H1 (cell line): ENCODE measurements around the gene FLT1. TPM values are rescaled to one million over a fixed set of nuclear protein-coding genes. Genes with fewer than 3 reads are reported as not detected.
A peak's percentile ranks its signal among the peaks of the same experiment; 100 is the strongest.

Source experiments
- CTCF ChIA-PET: fragments of 300-600 bp; sonication (Branson Sonifier 250); formaldehyde crosslinking; loops from one replicate; lab custom pipeline; 2021; ENCODE audit not compliant: partially characterized antibody; lab: Charles Lee
- POLR2A ChIA-PET: fragments of 300-600 bp; sonication (Branson Sonifier 250); formaldehyde crosslinking; loops from one replicate; lab custom pipeline; 2021; ENCODE audit warnings: inconsistent platforms; ENCODE audit not compliant: partially characterized antibody; lab: Charles Lee
- DNase-seq, 2 experiments: peaks; one replicate each; pipeline versions ENCODE4 v3.0.0 to v3.0.0-alpha.2; 2010 to 2022; ENCODE audit warnings: low spot score in 2 of 2, low read depth in 1 of 2, mixed read lengths in 1 of 2
- FAIRE-seq: peaks from 2 replicates; lab custom pipeline; 2011; peaks lifted over from hg19 to GRCh38; lab: Jason Lieb, UNC
- H2AFZ ChIP-seq: 2 replicates; pipeline ENCODE4 v1.8.1; 2012; ENCODE audit warnings: low read length, inconsistent platforms
- H2AK5ac ChIP-seq: 2 replicates; pipeline ENCODE4 v1.6.1; 2013; ENCODE audit warnings: low read depth, low read length
- H2BK120ac ChIP-seq: replicated peaks from 2 replicates; pipeline ENCODE3; 2013; ENCODE audit warnings: low read depth, low read length, inconsistent platforms
- H2BK12ac ChIP-seq: 2 replicates; pipeline ENCODE4 v1.6.1; 2013; ENCODE audit warnings: low read depth, low read length
- H2BK15ac ChIP-seq: 2 replicates; pipeline ENCODE4 v1.6.1; 2013; ENCODE audit warnings: low read length
- H2BK20ac ChIP-seq: 2 replicates; pipeline ENCODE4 v1.6.1; 2013; ENCODE audit warnings: low read length
- H2BK5ac ChIP-seq: 2 replicates; pipeline ENCODE4 v1.6.1; 2013; ENCODE audit warnings: low read depth, low read length
- H3K14ac ChIP-seq: 2 replicates; pipeline ENCODE4 v1.6.1; 2013; ENCODE audit warnings: inconsistent platforms; ENCODE audit not compliant: insufficient read length
- H3K18ac ChIP-seq: 2 replicates; pipeline ENCODE4 v1.6.1; 2013; ENCODE audit warnings: low read length; ENCODE audit errors: extremely low read depth
- H3K23ac ChIP-seq: 2 replicates; pipeline ENCODE4 v1.6.1; 2013; ENCODE audit warnings: inconsistent platforms; ENCODE audit not compliant: insufficient read length
- H3K23me2 ChIP-seq: 2 replicates; pipeline ENCODE4 v1.6.1; 2013; ENCODE audit warnings: low read depth, low read length
- H3K27ac ChIP-seq: 2 replicates; pipeline ENCODE4 v1.6.1; 2011; ENCODE audit warnings: low read depth, low read length, inconsistent platforms
- H3K27me3 ChIP-seq, 4 experiments: replicated peaks in 1 of 4; 1 replicate in 1 of 4; 2 replicates in 3 of 4; pipeline versions ENCODE4 v1.6.1 to v1.8.1; 2011 to 2013; ENCODE audit warnings: low read length in 3 of 4, mild to moderate bottlenecking in 3 of 4, inconsistent platforms in 2 of 4, mixed read lengths in 2 of 4, moderate library complexity in 1 of 4; ENCODE audit not compliant: control insufficient read depth in 3 of 4, insufficient read depth in 3 of 4; ENCODE audit errors: extremely low read depth in 1 of 4
- H3K36me3 ChIP-seq, 4 experiments: 2 replicates each; pipeline versions ENCODE4 v1.6.1 to v1.8.1; 2011 to 2013; ENCODE audit warnings: mild to moderate bottlenecking in 4 of 4, low read length in 3 of 4, moderate library complexity in 2 of 4, control low read depth in 1 of 4, inconsistent platforms in 1 of 4; ENCODE audit not compliant: insufficient read depth in 4 of 4, control insufficient read depth in 2 of 4
- H3K4ac ChIP-seq: replicated peaks from 2 replicates; pipeline ENCODE3; 2013; ENCODE audit warnings: low read length, low read depth, mixed read lengths, inconsistent platforms; ENCODE audit not compliant: insufficient read length
- H3K4me1 ChIP-seq, 4 experiments: replicated peaks in 1 of 4; 1 replicate in 1 of 4; 2 replicates in 3 of 4; pipeline versions ENCODE4 v1.6.1 to v1.8.1; 2011 to 2013; ENCODE audit warnings: low read length in 3 of 4, inconsistent platforms in 2 of 4, mixed read lengths in 1 of 4; ENCODE audit not compliant: insufficient read depth in 4 of 4, control insufficient read depth in 3 of 4
- H3K4me2 ChIP-seq, 2 experiments: 2 replicates each; pipeline versions ENCODE4 v1.6.1 to v1.8.1; 2011 to 2013; ENCODE audit warnings: low read depth in 2 of 2, low read length in 2 of 2, control low read depth in 1 of 2, inconsistent platforms in 1 of 2, mild to moderate bottlenecking in 1 of 2; ENCODE audit not compliant: insufficient read depth in 1 of 2
- H3K4me3 ChIP-seq, 4 experiments: fragments of 200-600, 300-600 bp in 1 of 4; sonication (generic), shearing (Covaris generic), sonication (Bioruptor Twin) in 1 of 4; 2 replicates each; pipeline versions ENCODE4 v1.5.1 to v1.8.1; 2011 to 2016; ENCODE audit warnings: low read length in 4 of 4, low read depth in 3 of 4, control low read depth in 2 of 4, inconsistent platforms in 2 of 4, mild to moderate bottlenecking in 2 of 4, mixed read lengths in 1 of 4, moderate library complexity in 1 of 4; ENCODE audit not compliant: insufficient read depth in 2 of 4; ENCODE audit errors: extremely low read depth in 1 of 4
- H3K56ac ChIP-seq: replicated peaks from 2 replicates; pipeline ENCODE3; 2013; ENCODE audit warnings: low read depth, mild to moderate bottlenecking, mixed read lengths, low read length, inconsistent platforms; ENCODE audit not compliant: insufficient read length
- H3K79me1 ChIP-seq: 2 replicates; pipeline ENCODE4 v1.6.1; 2013; ENCODE audit warnings: low read depth, low read length, control low read depth
- H3K79me2 ChIP-seq, 2 experiments: 2 replicates each; pipeline versions ENCODE4 v1.6.1 to v1.8.1; 2012 to 2013; ENCODE audit warnings: low read length in 2 of 2, mild to moderate bottlenecking in 2 of 2, inconsistent platforms in 1 of 2; ENCODE audit not compliant: insufficient read depth in 2 of 2, control insufficient read depth in 1 of 2
- H3K9ac ChIP-seq, 4 experiments: replicated peaks in 1 of 4; 1 replicate in 1 of 4; 2 replicates in 3 of 4; pipeline versions ENCODE4 v1.6.1 to v1.8.1; 2011 to 2013; ENCODE audit warnings: low read depth in 3 of 4, low read length in 3 of 4, control low read depth in 2 of 4, mild to moderate bottlenecking in 2 of 4, moderate library complexity in 2 of 4, inconsistent platforms in 1 of 4; ENCODE audit errors: extremely low read depth in 1 of 4
- H3K9me3 ChIP-seq, 2 experiments: 2 replicates each; pipeline versions ENCODE4 v1.6.1 to v1.8.1; 2012 to 2013; ENCODE audit warnings: mild to moderate bottlenecking in 2 of 2, moderate library complexity in 2 of 2, control low read depth in 1 of 2, inconsistent platforms in 1 of 2, low read depth in 1 of 2, low read length in 1 of 2, mixed read lengths in 1 of 2; ENCODE audit not compliant: insufficient read depth in 2 of 2
- H4K20me1 ChIP-seq, 2 experiments: replicated peaks in 1 of 2; 2 replicates each; pipeline versions ENCODE3 to v1.8.1; 2011 to 2013; ENCODE audit warnings: inconsistent platforms in 2 of 2, low read length in 2 of 2, mild to moderate bottlenecking in 1 of 2; ENCODE audit not compliant: insufficient read depth in 2 of 2, control insufficient read depth in 1 of 2
- H4K5ac ChIP-seq: 2 replicates; pipeline ENCODE4 v1.6.1; 2013; ENCODE audit warnings: low read length, low read depth, mixed read lengths, inconsistent platforms; ENCODE audit not compliant: insufficient read length
- H4K8ac ChIP-seq: 2 replicates; pipeline ENCODE4 v1.8.0; 2013; ENCODE audit warnings: mild to moderate bottlenecking, moderate library complexity, low read length, inconsistent platforms; ENCODE audit not compliant: insufficient read depth; ENCODE audit errors: extremely low read depth
- H4K91ac ChIP-seq: replicated peaks from 2 replicates; pipeline ENCODE3; 2013; ENCODE audit warnings: low read length, mixed read lengths, inconsistent platforms; ENCODE audit not compliant: insufficient read length
- NRF1 ChIP-seq: IDR thresholded peaks from 2 replicates; pipeline ENCODE4 v1.6.1; 2011; ENCODE audit warnings: mild to moderate bottlenecking, low read depth, low read length, improper control_type of control experiment
- RAD21 ChIP-seq, 2 experiments: IDR thresholded peaks in 1 of 2; conservative IDR thresholded peaks in 1 of 2; 2 replicates each; pipeline ENCODE4 v1.6.1; 2011; ENCODE audit warnings: low read depth in 2 of 2, low read length in 2 of 2, improper control_type of control experiment in 1 of 2, inconsistent platforms in 1 of 2, mild to moderate bottlenecking in 1 of 2, moderate library complexity in 1 of 2
- RFX5 ChIP-seq: IDR thresholded peaks from 2 replicates; pipeline ENCODE4 v1.6.1; 2011; ENCODE audit warnings: low read depth, low read length, improper control_type of control experiment, borderline replicate concordance
- YY1 ChIP-seq: IDR thresholded peaks from 2 replicates; pipeline ENCODE4 v1.6.1; 2011; ENCODE audit warnings: low read depth, mild to moderate bottlenecking, low read length
- WGBS, 2 experiments: shearing (Covaris generic) in 1 of 2; methylation state at CpG; one replicate each; pipeline versions ENCODE4 v1.1.6 to v1.1.7; 2013 to 2015; ENCODE audit warnings: low lambda C conversion rate in 2 of 2, mixed read lengths in 2 of 2, inconsistent platforms in 1 of 2, low coverage in 1 of 2, missing lambda C conversion rate in 1 of 2; ENCODE audit not compliant: insufficient replicate concordance in 2 of 2, insufficient coverage in 1 of 2, insufficient read length in 1 of 2; ENCODE audit errors: extremely low coverage in 1 of 2, missing lambda C conversion rate in 1 of 2; 5-methylcytosine and 5-hydroxymethylcytosine counted together
- polyA plus RNA-seq, 7 experiments: library from polyadenylated mRNA; depleted of rRNA in 3 of 7; stranded (reverse) in 5 of 7; unstranded in 2 of 7; fragments of >200 nt in 5 of 7; fragments of 200-250 nt in 2 of 7; gene quantifications; 1 replicate in 5 of 7; 2 replicates in 1 of 7; 4 replicates in 1 of 7; pipeline versions ENCODE4 v1.2.1 to v1.2.3, GENCODE V29; 2011 to 2013; ENCODE audit warnings: missing spikeins in 2 of 7, mixed read lengths in 2 of 7
- total RNA-seq: library from RNA; stranded (reverse); fragmentation: NEBNext Ultra II Directional; extraction: Animal tissue kit (Norgen Biotek cat#: 25700); gene quantifications from 2 replicates; pipeline ENCODE4 v1.2.1, GENCODE V29; 2021
- TF ChIP-seq, protein P1 (sequence below), 3 experiments: IDR thresholded peaks; 1 replicate in 2 of 3; 2 replicates in 1 of 3; pipeline versions ENCODE4 v1.5.1 to v1.6.1; 2011; ENCODE audit warnings: low read length in 3 of 3, mild to moderate bottlenecking in 3 of 3, inconsistent platforms in 2 of 3, low read depth in 1 of 3, moderate library complexity in 1 of 3; ENCODE audit not compliant: insufficient read depth in 1 of 3; ENCODE audit errors: control extremely low read depth in 1 of 3

Gene FLT1
- total and polyA plus RNA-seq, 2 of the 8 experiments (the other 6 are each of a cell fraction or from before 2014, with no cell fraction given), result 19.7 to 90.2 TPM

- no peak overlapping the region for H3K4me3 ChIP-seq
- H3K18ac ChIP-seq, result no peak overlapping the region
- peak; percentile 95 for FAIRE-seq
- no peak overlapping the region for H4K8ac ChIP-seq
- H4K20me1 ChIP-seq, result no peaks in the 10 kb centered on the region
- no peak overlapping the region for H2BK5ac ChIP-seq
- TF ChIP-seq YY1 (0 out of 2 replicates have a peak, but pooled peaks have one; percentile 48), NRF1 (no peak), RAD21 (IDR thresholded peaks at IDR 0.05 in 1 of 2, conservative IDR thresholded peaks at IDR 0.05 in 1 of 2; ENCODE audit: low read depth in 2 of 2, low read length in 2 of 2) (peak; percentile 90 to 92), RFX5 (no peak)
- TF ChIP-seq, protein P1, sequence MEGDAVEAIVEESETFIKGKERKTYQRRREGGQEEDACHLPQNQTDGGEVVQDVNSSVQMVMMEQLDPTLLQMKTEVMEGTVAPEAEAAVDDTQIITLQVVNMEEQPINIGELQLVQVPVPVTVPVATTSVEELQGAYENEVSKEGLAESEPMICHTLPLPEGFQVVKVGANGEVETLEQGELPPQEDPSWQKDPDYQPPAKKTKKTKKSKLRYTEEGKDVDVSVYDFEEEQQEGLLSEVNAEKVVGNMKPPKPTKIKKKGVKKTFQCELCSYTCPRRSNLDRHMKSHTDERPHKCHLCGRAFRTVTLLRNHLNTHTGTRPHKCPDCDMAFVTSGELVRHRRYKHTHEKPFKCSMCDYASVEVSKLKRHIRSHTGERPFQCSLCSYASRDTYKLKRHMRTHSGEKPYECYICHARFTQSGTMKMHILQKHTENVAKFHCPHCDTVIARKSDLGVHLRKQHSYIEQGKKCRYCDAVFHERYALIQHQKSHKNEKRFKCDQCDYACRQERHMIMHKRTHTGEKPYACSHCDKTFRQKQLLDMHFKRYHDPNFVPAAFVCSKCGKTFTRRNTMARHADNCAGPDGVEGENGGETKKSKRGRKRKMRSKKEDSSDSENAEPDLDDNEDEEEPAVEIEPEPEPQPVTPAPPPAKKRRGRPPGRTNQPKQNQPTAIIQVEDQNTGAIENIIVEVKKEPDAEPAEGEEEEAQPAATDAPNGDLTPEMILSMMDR (IDR thresholded peaks at IDR 0.05; ENCODE audit: control extremely low read depth in 1 of 3, insufficient read depth in 1 of 3, low read depth in 1 of 3, low read length in 3 of 3), result peak; percentile 59 to 85 (median 77)
- TF ChIP-seq, all 59 proteins: peak for 3
- Histone ChIP-seq H4K5ac (no peak overlapping the region), H3K27me3 (no peaks in the 10 kb centered on the region), H4K91ac (no peak overlapping the region), H2BK15ac (no peak overlapping the region), H3K4me1 (no peaks in the 10 kb centered on the region), H3K4ac (no peak overlapping the region), H3K79me2 (no peaks in the 10 kb centered on the region), H3K9ac (no peak overlapping the region), H3K14ac (no peak overlapping the region), H3K4me2 (no peak overlapping the region), H3K23me2 (no peaks in the 10 kb centered on the region), H3K23ac (no peak overlapping the region), H3K27ac (no peak overlapping the region), H2AFZ (no peak overlapping the region), H3K9me3 (no peaks in the 10 kb centered on the region), H2BK12ac (no peak overlapping the region), H2AK5ac (no peak overlapping the region), H3K56ac (no peak overlapping the region), H3K79me1 (no peaks in the 10 kb centered on the region), H3K36me3 (peaks cover 0 to 13% (median 0%) of the 10 kb centered on the region in 4 experiments; a peak in 5 of 8 replicates), H2BK20ac (no peak overlapping the region), H2BK120ac (no peak overlapping the region)
- WGBS, 2 experiments, result 66% methylated on average over 4 of the region's 4 CpGs; no CpG with 5 or more reads in 1 of the 2 experiments
- peak; percentile 51 to 81 for DNase-seq
- CTCF ChIA-PET, result interaction anchor here (0.6 to 3.0 kb wide), 18 partner anchors 10 to 378 kb away, joined by 3 to 20 read pairs (median 3); no protein-coding TSS in a partner anchor
- POLR2A ChIA-PET, result interaction anchor here (1.0 kb wide), 1 partner anchor 335 kb away, joined by 3 read pairs; the partner anchor contains the start of gene POMP
Measured at GRCh38 chr13:28324181-28324789, 170.6 kb downstream of the FLT1 start.
